Caco-2 (cell line): ENCODE results near the gene SCUBE3. TPM values are rescaled to one million over a fixed set of nuclear protein-coding genes. Genes with fewer than 3 reads are reported as not detected.

Experiments
- BruUV-seq: library from RNA; stranded (reverse); fragments of 400-500 nt; replicated peaks from 2 replicates; lab custom pipeline; 2021; lab: Mats Ljungman, UMichigan
- CTCF ChIA-PET: fragments of 300-600 bp; sonication (Branson Sonifier 250); formaldehyde crosslinking; loops from one replicate; lab custom pipeline; 2022; ENCODE audit warnings: antibody characterized with exemption; lab: Charles Lee
- POLR2A ChIA-PET: fragments of 300-600 bp; sonication (Branson Sonifier 250); formaldehyde crosslinking; loops from one replicate; lab custom pipeline; 2022; ENCODE audit warnings: antibody characterized with exemption; lab: Charles Lee
- DNase-seq, 2 experiments: peaks; one replicate each; pipeline versions ENCODE4 v3.0.0 to v3.0.0-alpha.2; 2020 to 2022
- H3K27me3 ChIP-seq: replicated peaks from 2 replicates; pipeline ENCODE4 v1.6.0; 2011; ENCODE audit warnings: low read length; ENCODE audit not compliant: control insufficient read depth, insufficient read depth
- H3K36me3 ChIP-seq: 2 replicates; pipeline ENCODE4 v1.5.1; 2011; ENCODE audit warnings: low read length; ENCODE audit not compliant: control insufficient read depth, insufficient read depth
- H3K4me1 ChIP-seq: fragments of 250-450 bp; sonication (Bioruptor Pico); 2 replicates; pipeline ENCODE4 v1.5.1; 2020; ENCODE audit warnings: mild to moderate bottlenecking
- H3K4me3 ChIP-seq: 2 replicates; pipeline ENCODE4 v1.5.1; 2011; ENCODE audit warnings: low read depth, mild to moderate bottlenecking, control low read depth, low read length
- H3K9me3 ChIP-seq: fragments of 250-450 bp; sonication (Bioruptor Pico); 2 replicates; pipeline ENCODE4 v1.5.1; 2020; ENCODE audit warnings: mild to moderate bottlenecking, moderate library complexity
- H3K27ac Mint-ChIP-seq: one replicate; pipeline ENCODE4 v1.8.0; 2022; ENCODE audit warnings: mixed read lengths; ENCODE audit not compliant: unreplicated experiment
- H3K27me3 Mint-ChIP-seq: one replicate; pipeline ENCODE4 v1.8.0; 2022; ENCODE audit warnings: mixed read lengths; ENCODE audit not compliant: insufficient read depth, unreplicated experiment
- H3K36me3 Mint-ChIP-seq: one replicate; pipeline ENCODE4 v1.8.0; 2022; ENCODE audit warnings: mild to moderate bottlenecking, mixed read lengths; ENCODE audit not compliant: insufficient read depth, unreplicated experiment
- H3K4me1 Mint-ChIP-seq: one replicate; pipeline ENCODE4 v1.8.0; 2022; ENCODE audit warnings: low read depth, mixed read lengths; ENCODE audit not compliant: unreplicated experiment
- H3K4me3 Mint-ChIP-seq: one replicate; pipeline ENCODE4 v1.8.0; 2022; ENCODE audit warnings: mild to moderate bottlenecking, moderate library complexity, mixed read lengths; ENCODE audit not compliant: unreplicated experiment
- H3K9me3 Mint-ChIP-seq: one replicate; pipeline ENCODE4 v1.8.0; 2022; ENCODE audit warnings: mixed read lengths; ENCODE audit not compliant: unreplicated experiment
- intact Hi-C: fragments of 100-400 bp; cut with micrococcal nuclease; formaldehyde crosslinking; loops from one replicate; pipeline ENCODE4 v1.10.0; 2022; ENCODE audit not compliant: unreplicated experiment
- total RNA-seq: library from RNA; stranded (reverse); gene quantifications from 2 replicates; pipeline ENCODE4 v1.2.3, GENCODE V29; 2022
- TF ChIP-seq, protein P1 (sequence below), 2 experiments: fragments of 200-600 bp in 1 of 2; IDR thresholded peaks; 1 replicate in 1 of 2; 2 replicates in 1 of 2; pipeline versions ENCODE4 v1.5.1 to v1.8.0; 2011 to 2022; ENCODE audit warnings: antibody characterized with exemption in 1 of 2, control low read depth in 1 of 2, inconsistent platforms in 1 of 2, low read depth in 1 of 2, low read length in 1 of 2, mild to moderate bottlenecking in 1 of 2, moderate library complexity in 1 of 2; ENCODE audit not compliant: insufficient read depth in 1 of 2, severe bottlenecking in 1 of 2, unreplicated experiment in 1 of 2

The SCUBE3 gene
- total RNA-seq, 1 experiment from 2014 or later = 1.3 TPM

GRCh38 chr6:35186571-35186970, 27.2 kb upstream of the SCUBE3 start:
- no peak overlapping the region for H3K4me3 ChIP-seq
- intact Hi-C loops = loop anchor here (5.0 kb wide), 1 partner anchor 39 kb away; no protein-coding TSS in a partner anchor
- H3K4me3 Mint-ChIP-seq = no peak overlapping the region
- no peaks in the 10 kb centered on the region for H3K36me3 ChIP-seq
- no TSS peak for BruUV-seq
- TF ChIP-seq, protein P1, sequence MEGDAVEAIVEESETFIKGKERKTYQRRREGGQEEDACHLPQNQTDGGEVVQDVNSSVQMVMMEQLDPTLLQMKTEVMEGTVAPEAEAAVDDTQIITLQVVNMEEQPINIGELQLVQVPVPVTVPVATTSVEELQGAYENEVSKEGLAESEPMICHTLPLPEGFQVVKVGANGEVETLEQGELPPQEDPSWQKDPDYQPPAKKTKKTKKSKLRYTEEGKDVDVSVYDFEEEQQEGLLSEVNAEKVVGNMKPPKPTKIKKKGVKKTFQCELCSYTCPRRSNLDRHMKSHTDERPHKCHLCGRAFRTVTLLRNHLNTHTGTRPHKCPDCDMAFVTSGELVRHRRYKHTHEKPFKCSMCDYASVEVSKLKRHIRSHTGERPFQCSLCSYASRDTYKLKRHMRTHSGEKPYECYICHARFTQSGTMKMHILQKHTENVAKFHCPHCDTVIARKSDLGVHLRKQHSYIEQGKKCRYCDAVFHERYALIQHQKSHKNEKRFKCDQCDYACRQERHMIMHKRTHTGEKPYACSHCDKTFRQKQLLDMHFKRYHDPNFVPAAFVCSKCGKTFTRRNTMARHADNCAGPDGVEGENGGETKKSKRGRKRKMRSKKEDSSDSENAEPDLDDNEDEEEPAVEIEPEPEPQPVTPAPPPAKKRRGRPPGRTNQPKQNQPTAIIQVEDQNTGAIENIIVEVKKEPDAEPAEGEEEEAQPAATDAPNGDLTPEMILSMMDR (IDR thresholded peaks at IDR 0.05; ENCODE audit: insufficient read depth in 1 of 2, low read depth in 1 of 2, low read length in 1 of 2, severe bottlenecking in 1 of 2, unreplicated experiment in 1 of 2) = no peak
- POLR2A ChIA-PET = no interaction called here
- H3K9me3 ChIP-seq = no peaks in the 10 kb centered on the region
- H3K4me1 ChIP-seq = peaks cover 25% of the 10 kb centered on the region
- H3K9me3 Mint-ChIP-seq = no peaks in the 10 kb centered on the region
- H3K27ac Mint-ChIP-seq = no peak overlapping the region
- no peaks in the 10 kb centered on the region for H3K36me3 Mint-ChIP-seq
- no peak for DNase-seq
- peaks cover 15% of the 10 kb centered on the region for H3K4me1 Mint-ChIP-seq
- no peaks in the 10 kb centered on the region for H3K27me3 Mint-ChIP-seq
- no peaks in the 10 kb centered on the region for H3K27me3 ChIP-seq
- CTCF ChIA-PET = interaction anchor here (1.3 to 1.9 kb wide), 2 partner anchors 47 to 54 kb away, joined by 4 read pairs; no protein-coding TSS in a partner anchor

DNA sequence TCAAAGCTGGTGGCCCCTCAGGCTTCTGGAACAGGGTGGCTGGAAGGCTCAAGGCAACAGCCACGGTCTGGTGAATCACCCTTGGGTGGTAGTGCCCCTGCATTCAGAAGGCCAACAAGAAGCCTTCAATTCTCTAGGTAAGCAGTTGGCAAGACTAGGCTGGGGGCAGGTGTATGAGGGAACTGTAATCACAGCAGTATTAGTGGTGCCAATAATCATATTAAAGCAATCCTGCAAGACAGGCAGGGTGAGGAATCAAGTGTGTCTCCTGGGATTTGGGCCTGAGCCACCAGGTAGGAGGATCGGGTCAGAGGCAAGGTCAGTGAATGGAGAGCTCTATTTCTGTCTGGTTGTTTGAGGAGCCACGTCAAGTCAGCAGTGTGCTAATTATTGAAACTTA, 24.9 kb upstream of the SCUBE3 start:
- BruUV-seq = no TSS peak
- no peak overlapping the region for H3K4me3 ChIP-seq
- ChIA-PET CTCF (no interaction called here), POLR2A (no interaction called here)
- no peak for DNase-seq
- no peaks in the 10 kb centered on the region for H3K27me3 Mint-ChIP-seq
- H3K4me1 Mint-ChIP-seq = peaks cover 15% of the 10 kb centered on the region
- intact Hi-C loops = loop anchor here (5.0 kb wide), 1 partner anchor 42 kb away; no protein-coding TSS in a partner anchor
- H3K4me1 ChIP-seq = peaks cover 20% of the 10 kb centered on the region
- H3K4me3 Mint-ChIP-seq = no peak overlapping the region
- no peaks in the 10 kb centered on the region for H3K27me3 ChIP-seq
- no peak overlapping the region for H3K27ac Mint-ChIP-seq
- TF ChIP-seq, protein P1 (IDR thresholded peaks at IDR 0.05; ENCODE audit: insufficient read depth in 1 of 2, low read depth in 1 of 2, low read length in 1 of 2, severe bottlenecking in 1 of 2, unreplicated experiment in 1 of 2) = no peak
- H3K9me3 ChIP-seq = no peaks in the 10 kb centered on the region
- H3K9me3 Mint-ChIP-seq = no peaks in the 10 kb centered on the region
- no peaks in the 10 kb centered on the region for H3K36me3 Mint-ChIP-seq
- no peaks in the 10 kb centered on the region for H3K36me3 ChIP-seq

GRCh38 chr6:35190306-35190705, 23.4 kb upstream of the SCUBE3 start:
- ChIA-PET CTCF (no interaction called here), POLR2A (no interaction called here)
- no peak for DNase-seq
- H3K27me3 ChIP-seq = no peaks in the 10 kb centered on the region
- H3K9me3 ChIP-seq = no peaks in the 10 kb centered on the region
- BruUV-seq = no TSS peak
- H3K4me3 ChIP-seq = no peak overlapping the region
- no peaks in the 10 kb centered on the region for H3K36me3 ChIP-seq
- H3K27ac Mint-ChIP-seq = no peak overlapping the region
- TF ChIP-seq, protein P1 (IDR thresholded peaks at IDR 0.05; ENCODE audit: insufficient read depth in 1 of 2, low read depth in 1 of 2, low read length in 1 of 2, severe bottlenecking in 1 of 2, unreplicated experiment in 1 of 2) = no peak
- H3K9me3 Mint-ChIP-seq = no peaks in the 10 kb centered on the region
- peaks cover 6% of the 10 kb centered on the region; the same call in 1 of the 2 replicates for H3K4me1 ChIP-seq
- H3K4me1 Mint-ChIP-seq = peaks cover under 1% of the 10 kb centered on the region
- no peak overlapping the region for H3K4me3 Mint-ChIP-seq
- H3K36me3 Mint-ChIP-seq = no peaks in the 10 kb centered on the region
- intact Hi-C loops = no loop called here
- H3K27me3 Mint-ChIP-seq = no peaks in the 10 kb centered on the region
